HG03175 (cell line): ENCODE data around the gene GPSM3.
"Not testable (repeated sequence)": the region's sequence is repeated elsewhere in the genome, so short reads cannot be mapped to it uniquely, and the experiment has no call there.

Source experiments
- ATAC-seq: cut with Tn5 transposase; IDR thresholded peaks from one replicate; pipeline ENCODE4 v1.9.1; 2021; ENCODE audit warnings: mild to moderate bottlenecking, moderate library complexity; ENCODE audit not compliant: unreplicated experiment

Gene GPSM3

DNA sequence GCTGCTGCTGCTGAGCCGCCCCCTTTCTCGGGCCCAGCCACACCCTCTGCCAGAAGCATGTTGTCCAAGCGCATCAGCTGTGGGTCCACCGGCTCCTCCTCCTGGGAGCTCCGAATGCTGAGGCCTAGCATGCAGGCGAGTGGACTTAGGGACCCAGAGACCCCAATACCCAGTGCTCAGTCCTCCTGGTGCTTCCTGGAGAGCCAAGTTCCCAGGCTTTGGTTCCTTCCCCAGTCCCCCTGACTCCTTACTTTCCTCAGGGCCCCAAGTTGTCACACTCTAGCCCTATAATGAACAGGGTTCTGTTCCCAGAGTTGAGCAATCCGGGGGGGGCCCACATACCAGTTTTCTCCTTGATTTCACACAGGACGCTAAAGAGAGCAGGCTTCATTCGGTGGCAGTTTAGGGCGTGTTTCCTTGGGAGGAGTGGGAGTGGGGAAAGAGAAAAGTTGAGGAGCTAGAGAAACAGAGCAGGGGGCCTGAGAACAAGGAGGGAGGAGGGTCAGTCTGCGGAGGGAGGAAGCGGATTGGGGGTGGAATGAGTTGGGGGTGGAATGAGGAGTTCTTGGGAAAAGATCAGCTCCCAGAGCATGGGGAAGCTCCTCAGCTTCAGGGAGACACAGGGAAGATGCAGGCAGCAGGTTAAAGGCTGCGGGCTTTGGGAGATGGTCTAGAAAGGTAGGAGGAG lies 3.9 kb downstream of the GPSM3 start:
- no peak for ATAC-seq

DNA sequence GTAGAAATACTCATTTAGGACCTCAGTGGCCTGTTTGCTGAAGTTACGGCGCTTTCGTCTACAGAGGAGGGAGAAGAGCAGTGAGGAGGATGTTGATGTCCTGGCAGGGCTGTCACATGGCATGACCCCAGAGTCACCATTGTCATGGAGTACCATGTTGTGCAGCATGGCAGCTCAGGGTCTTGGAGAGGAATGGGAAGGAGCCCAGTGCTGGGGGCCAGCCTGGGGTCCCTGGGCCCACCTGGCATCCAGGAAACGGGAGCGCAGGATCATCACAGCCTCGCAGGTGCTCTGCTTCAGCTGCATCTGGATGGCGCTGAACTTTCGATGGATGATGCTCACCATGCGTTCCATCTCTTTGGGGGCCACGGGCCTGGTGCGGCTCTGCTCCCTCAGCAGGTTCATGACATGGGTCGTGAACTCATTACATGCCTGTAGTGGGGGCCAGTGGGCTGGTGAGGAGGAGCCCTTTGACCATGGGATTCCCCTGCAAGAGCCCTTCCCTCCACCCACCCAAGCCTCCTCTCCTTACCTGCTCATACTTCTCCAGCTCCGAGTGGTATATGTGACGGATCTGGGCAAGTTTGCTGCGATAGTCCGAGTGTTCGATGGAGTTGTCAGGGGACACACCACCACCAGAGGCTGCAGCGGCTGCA lies 4.6 kb downstream of the GPSM3 start:
- not testable (repeated sequence) for ATAC-seq

DNA sequence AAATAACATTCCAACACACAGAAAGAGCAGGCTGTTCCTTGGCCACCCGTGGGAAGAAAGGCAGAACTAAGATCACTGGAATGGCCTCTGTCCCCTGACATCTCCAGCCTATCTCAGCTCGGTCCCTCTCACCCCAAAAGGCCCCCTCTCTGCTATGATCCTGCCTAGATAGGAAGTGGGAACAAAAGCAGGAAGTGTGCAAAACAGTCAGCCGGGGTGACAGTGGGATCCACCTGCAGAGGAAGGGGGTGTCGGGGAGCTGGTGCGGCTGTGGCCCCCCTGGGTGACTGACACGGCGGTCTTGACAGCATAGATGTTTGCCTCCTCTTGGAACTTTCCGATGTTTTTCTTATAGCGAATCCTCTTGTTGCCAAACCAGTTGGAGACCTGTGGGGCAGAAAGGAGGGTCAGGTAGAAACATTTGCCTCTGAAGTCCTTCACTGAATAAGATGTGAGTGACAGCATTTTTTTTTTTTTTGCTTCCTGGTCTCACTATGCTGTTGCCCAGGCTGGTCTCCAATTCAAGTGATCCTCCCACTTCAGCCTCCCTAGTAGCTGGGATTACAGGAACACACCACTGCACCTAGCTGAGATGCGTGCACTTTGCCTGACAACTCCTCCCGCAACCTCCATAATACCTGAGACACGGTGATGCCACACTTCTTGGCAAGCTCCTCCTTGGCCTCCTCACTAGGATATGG lies 5.3 kb downstream of the GPSM3 start:
- no peak for ATAC-seq

DNA sequence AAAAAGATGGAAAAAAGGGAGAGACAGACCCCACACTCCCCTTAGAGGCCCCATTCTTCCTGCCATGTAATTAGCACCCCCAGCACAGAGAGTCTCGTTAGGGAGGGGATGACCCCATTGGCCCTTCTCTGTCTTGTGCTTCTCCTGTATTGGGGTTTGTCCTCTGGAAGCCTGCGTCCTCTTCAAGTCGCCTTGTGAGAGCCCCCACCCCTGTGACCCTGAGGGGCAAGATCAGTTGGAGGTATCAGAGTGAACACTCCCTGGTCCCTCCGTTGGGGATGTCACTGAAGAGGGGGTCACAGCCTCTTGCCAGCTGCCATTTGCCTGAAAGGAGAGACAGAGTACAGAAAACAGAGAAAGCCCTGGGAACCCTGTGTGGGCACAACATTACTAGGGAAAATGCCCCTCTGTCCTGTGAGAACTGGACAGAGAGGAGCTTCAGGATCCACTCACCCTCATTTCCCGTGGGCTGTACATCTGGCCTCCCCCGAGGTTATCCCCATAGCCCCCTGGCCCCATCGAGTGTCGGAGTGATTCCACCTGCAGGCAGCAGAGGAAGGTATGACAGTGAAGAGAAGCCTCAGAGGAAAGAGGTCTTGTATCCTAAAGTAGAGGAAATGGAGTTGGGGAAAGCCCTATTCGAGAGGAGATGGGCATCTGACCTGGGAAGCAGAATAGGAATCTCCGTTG lies 6.1 kb downstream of the GPSM3 start:
- not testable (repeated sequence) for ATAC-seq

DNA sequence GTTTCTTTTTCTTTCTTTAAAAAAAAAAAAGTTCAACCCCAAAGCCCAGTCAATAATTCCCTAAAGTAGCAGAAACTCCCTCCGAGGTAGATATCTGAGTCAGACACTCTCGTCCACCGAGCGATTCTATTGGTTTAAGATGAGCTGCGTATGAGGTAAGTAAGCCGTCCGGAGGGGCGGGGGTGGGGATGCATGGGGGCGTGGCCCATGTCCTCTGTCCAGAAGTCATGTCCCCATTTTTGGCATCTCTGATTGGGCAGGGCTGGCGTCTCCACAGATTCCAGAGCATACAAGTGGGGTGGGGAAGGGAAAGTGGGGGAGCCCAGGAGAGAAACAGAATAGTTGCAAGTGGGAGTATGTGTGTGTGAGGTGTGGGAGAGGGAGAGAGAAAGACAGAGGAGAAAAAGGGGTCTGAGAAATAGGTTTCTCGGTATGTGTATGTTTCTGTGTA lies 6.7 kb downstream of the GPSM3 start:
- ATAC-seq = not testable (repeated sequence)

DNA sequence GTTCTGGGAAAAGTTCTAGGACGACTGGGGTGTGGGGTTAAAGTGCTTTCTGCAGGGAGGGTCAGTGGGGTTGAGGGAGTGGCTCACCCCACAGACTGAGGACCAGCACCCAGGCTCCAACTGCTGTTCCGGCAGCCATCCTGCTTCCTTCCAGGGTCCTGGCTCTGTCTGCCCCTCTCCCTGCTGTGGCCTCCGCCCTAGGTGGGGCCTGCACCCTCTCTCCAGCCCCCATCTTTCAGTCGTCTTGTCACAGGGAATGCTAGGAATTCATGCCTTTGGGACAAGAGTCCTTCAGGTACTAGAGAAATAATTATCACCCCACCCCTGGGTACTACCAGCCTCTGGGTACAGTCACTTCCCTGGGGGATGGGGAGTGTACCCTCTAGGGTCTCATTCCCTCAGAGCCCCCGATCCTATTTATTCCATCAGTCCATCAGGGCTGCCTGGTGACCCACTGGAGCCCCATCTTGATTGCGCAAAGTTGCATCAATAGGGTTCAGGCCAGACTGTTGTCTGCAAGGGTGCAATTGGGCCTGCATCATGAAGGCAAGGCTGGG lies 8.3 kb downstream of the GPSM3 start, which contains the start of gene AGER:
AGER (minus strand) TSS at position 170 of the 557 bp plus-strand sequence; CDS start at position 139, 31 bp downstream.
- no peak for ATAC-seq

DNA sequence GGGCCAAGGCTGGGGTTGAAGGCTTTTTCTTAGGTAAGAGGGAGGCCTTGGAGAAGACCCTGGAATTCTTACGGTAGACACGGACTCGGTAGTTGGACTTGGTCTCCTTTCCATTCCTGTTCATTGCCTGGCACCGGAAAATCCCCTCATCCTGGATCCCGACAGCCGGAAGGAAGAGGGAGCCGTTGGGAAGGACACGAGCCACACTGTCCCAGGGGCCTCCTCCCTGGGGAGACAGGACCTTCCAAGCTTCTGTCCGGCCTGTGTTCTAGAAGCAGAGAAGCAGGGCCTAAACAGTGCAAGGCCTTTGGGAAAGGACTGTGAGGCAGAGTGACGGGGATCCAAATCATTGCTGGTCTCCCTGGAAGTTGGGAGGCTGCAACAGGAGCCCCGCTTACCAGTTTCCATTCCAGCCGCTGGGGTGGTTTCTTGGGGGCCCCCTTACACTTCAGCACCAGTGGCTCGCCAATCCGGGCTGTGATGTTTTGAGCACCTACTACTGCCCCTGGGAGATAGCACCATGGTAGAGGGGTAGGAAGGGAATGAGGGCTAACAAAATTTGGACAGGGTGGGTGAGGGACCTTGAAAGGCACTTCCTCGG lies 8.9 kb downstream of the GPSM3 start:
- no peak for ATAC-seq

DNA sequence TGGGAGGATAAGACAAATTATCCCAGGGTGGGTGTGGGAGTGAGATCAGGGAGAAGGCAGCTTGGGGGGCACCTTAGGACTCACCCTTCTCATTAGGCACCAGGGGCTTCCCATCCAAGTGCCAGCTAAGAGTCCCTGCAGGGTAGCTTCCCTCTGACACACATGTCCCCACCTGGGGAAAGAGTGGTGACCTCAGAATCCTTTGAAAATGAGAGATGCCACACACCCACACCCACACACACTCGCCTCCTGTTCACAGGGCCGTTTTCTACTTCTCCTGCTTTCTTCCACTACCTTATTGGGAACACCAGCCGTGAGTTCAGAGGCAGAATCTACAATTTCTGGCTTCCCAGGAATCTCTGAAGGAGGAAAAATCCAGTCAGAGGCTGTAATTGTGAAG lies 9.4 kb downstream of the GPSM3 start:
- ATAC-seq = no peak

DNA sequence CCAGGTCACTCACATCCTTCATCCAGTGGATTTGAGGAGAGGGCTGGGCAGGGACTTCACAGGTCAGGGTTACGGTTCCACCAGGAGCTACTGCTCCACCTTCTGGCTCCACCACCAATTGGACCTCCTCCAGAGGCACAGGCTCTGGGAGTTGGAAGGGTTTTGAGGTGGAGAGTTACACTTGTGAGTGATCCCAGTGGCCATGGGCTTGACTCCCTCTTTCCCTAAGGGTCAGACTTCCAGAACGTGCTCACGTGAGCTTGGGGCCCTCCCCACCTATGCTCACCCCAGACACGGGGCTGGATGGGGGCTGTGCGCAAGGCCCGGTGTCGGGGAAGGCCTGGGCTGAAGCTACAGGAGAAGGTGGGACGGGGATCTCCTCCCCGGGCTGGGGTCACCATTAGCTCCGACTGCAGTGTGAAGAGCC lies 9.9 kb downstream of the GPSM3 start:
- no peak for ATAC-seq

DNA sequence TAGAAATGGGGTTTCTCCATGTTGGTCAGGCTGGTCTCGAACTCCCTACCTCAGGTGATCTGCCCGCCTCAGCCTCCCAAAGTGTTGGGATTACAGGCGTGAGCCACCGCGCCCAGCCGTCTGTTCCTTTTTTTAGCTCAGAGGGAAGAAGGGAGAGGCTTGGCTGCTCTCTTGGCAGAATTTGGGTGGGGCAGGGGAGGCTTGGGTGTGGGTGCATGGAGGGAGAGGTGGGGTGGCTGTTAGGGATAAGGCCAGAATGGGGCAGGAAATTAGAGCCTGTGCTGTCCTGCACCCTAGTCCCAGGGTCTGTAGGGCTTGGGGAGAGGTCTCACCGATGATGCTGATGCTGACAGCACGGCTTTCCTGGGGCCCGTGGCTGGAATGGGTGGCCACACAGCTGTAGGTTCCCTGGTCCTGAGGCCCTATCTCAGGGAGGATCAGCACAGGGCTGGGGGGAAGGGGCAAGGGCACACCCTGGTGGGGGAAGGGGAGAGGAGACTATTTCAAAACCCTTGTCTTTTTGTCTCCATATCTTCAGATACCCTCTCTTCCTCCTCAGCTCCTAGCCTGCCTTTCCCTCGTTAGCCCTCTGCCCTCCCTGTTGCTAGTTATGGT lies 10.4 kb downstream of the GPSM3 start:
- no peak for ATAC-seq

DNA sequence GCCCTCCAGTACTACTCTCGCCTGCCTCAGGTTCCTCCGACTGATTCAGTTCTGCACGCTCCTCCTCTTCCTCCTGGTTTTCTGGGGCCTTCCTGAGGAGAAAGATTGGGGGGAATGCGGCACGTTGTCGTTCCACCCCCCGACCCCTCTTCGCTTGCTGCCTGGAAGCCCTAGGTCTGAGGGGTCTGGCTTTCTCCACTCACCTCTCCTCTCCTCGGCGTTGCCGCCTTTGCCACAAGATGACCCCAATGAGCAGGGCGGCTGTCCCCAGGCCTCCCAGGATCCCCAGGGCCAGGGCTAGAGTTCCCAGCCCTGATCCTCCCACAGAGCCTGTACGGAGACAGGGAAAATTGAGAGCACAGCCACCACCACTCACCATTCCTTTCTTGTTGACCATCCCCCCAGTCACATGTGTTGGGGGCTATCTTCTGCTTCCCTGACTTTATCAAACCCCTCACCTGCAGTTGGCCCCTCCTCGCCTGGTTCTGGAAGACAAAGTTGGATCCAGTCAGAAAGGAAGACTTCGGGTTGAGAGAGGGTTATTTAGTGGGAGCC lies 11.2 kb downstream of the GPSM3 start:
- ATAC-seq = no peak

DNA sequence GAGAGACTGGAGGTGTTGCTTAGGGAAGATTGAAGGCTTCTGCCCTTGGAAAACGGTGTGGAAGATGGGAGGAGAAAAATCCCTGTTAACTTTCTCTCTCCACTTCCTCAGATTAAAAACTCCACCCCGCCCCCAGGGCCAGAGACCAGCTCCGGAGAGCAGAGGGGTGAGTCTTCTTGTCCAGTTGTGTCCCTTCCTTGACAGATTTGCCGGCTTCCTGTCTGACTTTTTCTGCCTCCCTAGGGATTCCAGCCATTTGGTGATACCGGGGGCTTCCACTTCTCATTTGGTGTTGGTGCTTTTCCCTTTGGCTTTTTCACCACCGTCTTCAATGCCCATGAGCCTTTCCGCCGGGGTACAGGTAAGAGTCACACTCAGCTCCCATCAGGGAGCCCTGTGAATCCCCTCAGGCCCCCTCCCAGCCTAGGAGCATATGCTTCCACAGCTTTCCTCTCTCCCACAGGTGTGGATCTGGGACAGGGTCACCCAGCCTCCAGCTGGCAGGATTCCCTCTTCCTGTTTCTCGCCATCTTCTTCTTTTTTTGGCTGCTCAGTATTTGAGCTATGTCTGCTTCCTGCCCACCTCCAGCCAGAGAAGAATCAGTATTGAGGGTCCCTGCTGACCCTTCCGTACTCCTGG lies 12.6 kb downstream of the GPSM3 start:
- no peak for ATAC-seq

DNA sequence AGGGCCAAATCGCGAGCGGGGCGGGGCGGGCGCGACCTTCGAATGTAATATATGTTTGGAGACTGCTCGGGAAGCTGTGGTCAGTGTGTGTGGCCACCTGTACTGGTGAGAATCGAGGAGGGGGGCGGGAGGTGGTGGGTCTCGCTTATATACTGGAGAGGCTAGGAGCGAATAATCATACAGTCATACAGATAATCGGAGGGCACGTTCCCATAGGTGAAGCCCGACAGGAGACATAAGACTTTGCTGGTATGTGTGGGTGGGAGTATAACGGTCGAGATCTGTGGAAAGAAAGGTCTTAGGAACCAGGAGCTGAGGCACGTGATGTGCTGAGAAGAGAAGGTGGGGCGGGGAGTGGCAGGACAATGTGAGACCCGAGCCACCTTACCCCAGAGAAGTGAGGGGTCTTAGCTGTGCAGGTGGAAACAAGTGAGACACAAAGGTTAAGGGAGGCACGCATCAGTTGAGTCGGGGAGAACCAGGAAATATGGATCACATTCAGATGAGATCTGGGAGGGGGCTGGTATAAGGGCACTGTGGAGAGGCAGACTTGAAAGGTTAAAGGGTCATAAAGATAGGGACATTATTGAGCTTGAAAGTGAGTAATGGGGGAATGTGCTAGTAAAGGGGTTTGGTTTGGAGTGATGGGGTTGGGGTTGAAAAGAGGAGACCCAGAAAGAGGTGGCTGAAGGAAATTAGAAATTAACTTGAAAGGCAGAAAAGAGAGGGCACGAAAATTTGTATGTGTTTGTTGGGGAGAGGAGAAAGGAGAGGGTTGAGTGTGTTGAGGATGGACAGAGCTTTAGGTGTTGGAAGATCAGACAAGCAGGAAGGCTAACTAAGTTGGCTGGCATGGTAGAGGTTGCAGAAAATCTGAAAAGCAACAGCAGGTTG lies 13.6 kb downstream of the GPSM3 start:
- ATAC-seq = no peak

DNA sequence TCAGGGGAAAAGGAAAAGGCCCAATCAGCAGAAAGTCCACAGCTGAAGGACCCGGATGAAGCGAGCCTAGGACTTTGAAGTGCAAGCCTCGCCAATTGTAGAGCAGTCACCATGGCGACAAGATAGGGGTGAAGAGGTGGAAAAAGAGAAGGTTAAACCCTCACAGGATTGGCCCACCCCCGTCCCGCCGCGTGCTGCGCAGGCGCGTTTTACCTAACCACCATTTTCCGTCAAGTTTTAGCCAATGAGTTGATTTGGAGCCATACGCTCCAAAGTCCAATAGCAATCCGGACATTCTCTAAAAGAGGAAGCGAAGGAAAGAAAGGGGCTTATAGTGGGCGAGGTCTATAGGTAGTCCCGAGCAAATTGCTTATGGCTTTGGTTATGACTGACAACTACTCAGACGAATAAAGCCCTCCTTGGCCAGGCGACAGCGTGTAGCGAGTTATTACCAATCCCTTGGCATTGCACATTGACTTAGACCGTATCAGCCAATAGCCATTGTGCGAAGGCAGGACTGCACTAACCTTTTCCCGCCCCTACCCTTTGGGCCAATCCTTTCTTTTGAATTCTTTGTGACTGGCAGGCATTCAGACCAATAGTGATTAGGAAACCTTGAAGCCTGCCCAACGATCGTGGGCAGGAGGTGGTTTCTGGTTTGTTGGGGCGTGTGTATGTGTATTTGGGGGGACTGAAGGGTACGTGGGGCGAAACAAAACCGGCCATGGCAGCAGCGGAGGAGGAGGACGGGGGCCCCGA lies 14.5 kb downstream of the GPSM3 start, which contains the start of gene RNF5:
RNF5 (plus strand) TSS at position 618 of the 759 bp plus-strand sequence; CDS start at position 725, 107 bp downstream.
- ATAC-seq = peak; percentile 81

DNA sequence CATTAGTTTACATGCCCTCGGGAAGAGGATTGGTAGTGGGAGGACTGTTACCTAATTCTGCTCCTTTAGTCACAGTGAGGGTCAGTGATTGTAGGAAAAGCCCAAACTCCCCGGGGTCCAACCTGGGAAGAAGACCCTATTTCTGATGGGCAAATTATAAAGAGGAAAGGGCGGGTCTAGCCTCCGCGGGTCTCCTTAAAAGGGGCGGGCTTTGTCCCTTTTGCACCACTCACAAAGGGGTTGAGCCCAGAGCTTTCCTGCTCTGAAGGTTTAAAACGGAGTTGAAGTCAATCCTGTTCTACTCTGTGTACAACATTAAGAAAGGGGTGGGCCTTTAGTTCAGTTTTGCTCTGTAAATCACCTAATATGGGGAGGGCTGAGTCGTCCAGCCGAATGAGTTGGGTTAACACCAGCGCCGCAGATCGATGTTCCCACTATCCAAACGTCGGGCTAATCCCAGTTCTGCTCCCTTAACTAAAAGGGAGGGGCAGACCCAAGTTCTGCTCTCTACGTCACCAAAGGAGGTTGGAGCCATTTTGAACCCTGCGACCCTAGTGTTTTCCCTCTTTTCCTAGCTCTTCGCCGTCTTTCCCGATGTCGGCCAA lies 15.2 kb downstream of the GPSM3 start:
- ATAC-seq = no peak

DNA sequence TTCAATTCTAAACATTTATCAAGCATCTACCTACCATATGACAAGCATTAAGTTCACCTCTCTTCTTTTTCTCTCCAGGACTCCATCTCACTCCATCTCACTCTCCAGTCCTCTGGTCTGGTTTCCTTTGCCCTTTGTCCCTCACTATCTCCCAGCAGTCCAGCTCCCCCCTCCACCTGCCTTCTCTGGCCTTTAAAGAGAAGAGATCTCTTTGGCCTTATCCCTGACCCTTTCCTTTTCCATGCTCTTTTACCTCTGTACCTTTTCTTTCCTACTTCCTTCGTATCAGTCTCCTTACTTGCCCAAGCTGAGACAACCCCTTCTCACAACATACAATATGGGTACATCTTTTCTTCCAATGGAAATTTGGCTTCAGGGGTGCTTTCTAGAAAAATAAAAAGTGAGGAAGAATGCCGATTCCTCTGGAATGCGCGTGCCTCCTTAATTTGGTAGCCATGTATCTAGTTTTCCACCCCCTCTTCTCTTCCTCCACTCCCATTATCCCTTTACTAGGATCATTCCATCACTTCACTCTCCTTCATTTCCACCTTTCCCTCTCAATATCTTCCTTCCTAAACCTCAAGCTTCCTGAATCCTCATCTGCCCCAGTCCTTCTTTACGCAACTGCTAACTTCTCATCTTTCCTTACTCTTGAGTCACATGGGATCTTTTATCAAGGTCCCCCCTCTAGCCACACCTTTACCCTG lies 15.8 kb downstream of the GPSM3 start:
- no peak for ATAC-seq
